K562 (cell line): ENCODE measurements around the gene ACP1. TPM values are rescaled to one million over a fixed set of nuclear protein-coding genes. Genes with fewer than 3 reads are reported as not detected.

Experiments used
- CBFA2T3 ChIP-seq: fragments of 450-650 bp; IDR thresholded peaks from 2 replicates; pipeline ENCODE4 v1.6.1; 2017
- CCAR2 ChIP-seq: fragments of 200-400 bp; formaldehyde crosslinking; IDR thresholded peaks from 2 replicates; pipeline ENCODE4 v1.6.1; 2017; ENCODE audit warnings: mild to moderate bottlenecking, low read depth, low read length
- CHD1 ChIP-seq: fragments of 200-600 bp; sonication (generic); IDR thresholded peaks from one replicate; pipeline ENCODE4 v1.6.1; 2012; ENCODE audit warnings: mild to moderate bottlenecking, moderate library complexity, low read length, inconsistent platforms
- CHD2 ChIP-seq: IDR thresholded peaks from 2 replicates; pipeline ENCODE4 v1.6.1; 2011; ENCODE audit warnings: low read depth, low read length
- CSDE1 ChIP-seq, 2 experiments: fragments of 450-650 bp; IDR thresholded peaks; 2 replicates each; pipeline ENCODE4 v1.6.1; 2016; ENCODE audit warnings: mild to moderate bottlenecking in 1 of 2
- CXXC5 ChIP-seq: fragments of 250-450 bp; sonication (Bioruptor Pico); IDR thresholded peaks from 2 replicates; pipeline ENCODE4 v1.8.0; 2022; ENCODE audit warnings: inconsistent platforms, mild to moderate bottlenecking, moderate library complexity
- ETV6 ChIP-seq, 3 experiments: fragments of 150-350 bp in 1 of 3; sonication (generic) in 1 of 3; formaldehyde crosslinking in 1 of 3; IDR thresholded peaks; 2 replicates each; pipeline versions ENCODE4 v1.6.1 to v1.8.0; 2014 to 2022; ENCODE audit warnings: borderline replicate concordance in 2 of 3, low read depth in 2 of 3, antibody characterized with exemption in 1 of 3, low read length in 1 of 3, mild to moderate bottlenecking in 1 of 3, missing genetic modification reagents in 1 of 3
- KAT8 ChIP-seq: fragments of 450-650 bp; IDR thresholded peaks from 2 replicates; pipeline ENCODE4 v1.6.1; 2016; ENCODE audit warnings: low read depth, mild to moderate bottlenecking
- KLF13 ChIP-seq: fragments of 450-650 bp; IDR thresholded peaks from 2 replicates; pipeline ENCODE4 v1.6.1; 2016; ENCODE audit warnings: missing genetic modification characterization, low read depth, mild to moderate bottlenecking, missing compliant biosample characterization, moderate library complexity, borderline replicate concordance
- LARP7 ChIP-seq: fragments of 450-650 bp; IDR thresholded peaks from 2 replicates; pipeline ENCODE4 v1.6.1; 2016
- MCM3 ChIP-seq: fragments of 450-650 bp; IDR thresholded peaks from 2 replicates; pipeline ENCODE4 v1.6.1; 2016
- NCOA4 ChIP-seq: fragments of 450-650 bp; IDR thresholded peaks from 2 replicates; pipeline ENCODE4 v1.6.1; 2018; ENCODE audit warnings: mild to moderate bottlenecking; ENCODE audit not compliant: partially characterized antibody
- POLR3A ChIP-seq: IDR thresholded peaks from 2 replicates; pipeline ENCODE4 v1.6.1; 2011; ENCODE audit warnings: borderline replicate concordance, mild to moderate bottlenecking, moderate library complexity; ENCODE audit not compliant: insufficient read length, insufficient read depth; ENCODE audit errors: extremely low read depth
- PRMT5 ChIP-seq: sonication (generic); formaldehyde crosslinking; IDR thresholded peaks from 2 replicates; pipeline ENCODE4 v1.5.0; 2020; ENCODE audit warnings: missing genetic modification reagents
- SETDB1 ChIP-seq: IDR thresholded peaks from one replicate; pipeline ENCODE4 v1.6.1; 2012; ENCODE audit warnings: low read length, control low read depth, inconsistent platforms
- SMARCB1 ChIP-seq: IDR thresholded peaks from 2 replicates; pipeline ENCODE4 v1.6.1; 2011; ENCODE audit warnings: improper control_type of control experiment, low read depth; ENCODE audit not compliant: insufficient read length
- XRCC5 ChIP-seq: fragments of 200-400 bp; formaldehyde crosslinking; IDR thresholded peaks from 2 replicates; pipeline ENCODE4 v1.6.1; 2017; ENCODE audit warnings: low read depth, mild to moderate bottlenecking, low read length
- ZNF124 ChIP-seq: sonication (generic); formaldehyde crosslinking; IDR thresholded peaks from 2 replicates; pipeline ENCODE4 v1.8.1; 2022; ENCODE audit warnings: missing genetic modification reagents
- ZNF384 ChIP-seq: IDR thresholded peaks from 2 replicates; pipeline ENCODE4 v1.6.1; 2012; ENCODE audit warnings: low read depth, low read length, improper control_type of control experiment
- ZNF589 ChIP-seq: fragments of 200-800 bp; sonication (Bioruptor generic); IDR thresholded peaks from 2 replicates; pipeline ENCODE4 v1.6.1; 2016; ENCODE audit warnings: low read depth, missing genetic modification characterization, missing compliant biosample characterization
- polyA plus RNA-seq, 8 experiments: library from polyadenylated mRNA; depleted of rRNA in 4 of 8; stranded (reverse) in 5 of 8; unstranded in 3 of 8; fragments of >200 nt; fragmentation: Nextera tagmentation in 2 of 8; fragmentation: Illumina TruSeq in 1 of 8; extraction: Ambion mirVana in 2 of 8; extraction: Trizol in 1 of 8; gene quantifications; 2 replicates each; pipeline versions ENCODE4 v1.2.1 to v1.2.3, GENCODE V29; 2011 to 2014; ENCODE audit warnings: inconsistent platforms in 1 of 8, missing spikeins in 1 of 8
- total RNA-seq, 7 experiments: library from RNA; depleted of rRNA in 6 of 7; stranded (reverse); fragments of >200 nt in 6 of 7; fragmentation: Illumina TruSeq in 2 of 7; extraction: Trizol in 2 of 7; gene quantifications; 2 replicates each; pipeline versions ENCODE4 v1.2.1 to v1.2.3, GENCODE V29; 2011 to 2021; ENCODE audit warnings: low replicate concordance in 1 of 7
- TF ChIP-seq, protein P1 (sequence below): fragments of 250-450 bp; sonication (Bioruptor Pico); IDR thresholded peaks from 2 replicates; pipeline ENCODE4 v1.5.0; 2021
- TF ChIP-seq, protein P2 (sequence below): fragments of 450-650 bp; IDR thresholded peaks from 2 replicates; pipeline ENCODE4 v1.6.1; 2018; ENCODE audit not compliant: partially characterized antibody
- TF ChIP-seq, protein P3 (sequence below): fragments of 450-650 bp; IDR thresholded peaks from 2 replicates; pipeline ENCODE4 v1.6.1; 2016; ENCODE audit warnings: antibody characterized with exemption

ACP1 gene
- total and polyA plus RNA-seq, 9 of the 15 experiments (the other 6 are each of a cell fraction or from before 2014, with no cell fraction given): 139 to 493 (median 189) TPM

DNA sequence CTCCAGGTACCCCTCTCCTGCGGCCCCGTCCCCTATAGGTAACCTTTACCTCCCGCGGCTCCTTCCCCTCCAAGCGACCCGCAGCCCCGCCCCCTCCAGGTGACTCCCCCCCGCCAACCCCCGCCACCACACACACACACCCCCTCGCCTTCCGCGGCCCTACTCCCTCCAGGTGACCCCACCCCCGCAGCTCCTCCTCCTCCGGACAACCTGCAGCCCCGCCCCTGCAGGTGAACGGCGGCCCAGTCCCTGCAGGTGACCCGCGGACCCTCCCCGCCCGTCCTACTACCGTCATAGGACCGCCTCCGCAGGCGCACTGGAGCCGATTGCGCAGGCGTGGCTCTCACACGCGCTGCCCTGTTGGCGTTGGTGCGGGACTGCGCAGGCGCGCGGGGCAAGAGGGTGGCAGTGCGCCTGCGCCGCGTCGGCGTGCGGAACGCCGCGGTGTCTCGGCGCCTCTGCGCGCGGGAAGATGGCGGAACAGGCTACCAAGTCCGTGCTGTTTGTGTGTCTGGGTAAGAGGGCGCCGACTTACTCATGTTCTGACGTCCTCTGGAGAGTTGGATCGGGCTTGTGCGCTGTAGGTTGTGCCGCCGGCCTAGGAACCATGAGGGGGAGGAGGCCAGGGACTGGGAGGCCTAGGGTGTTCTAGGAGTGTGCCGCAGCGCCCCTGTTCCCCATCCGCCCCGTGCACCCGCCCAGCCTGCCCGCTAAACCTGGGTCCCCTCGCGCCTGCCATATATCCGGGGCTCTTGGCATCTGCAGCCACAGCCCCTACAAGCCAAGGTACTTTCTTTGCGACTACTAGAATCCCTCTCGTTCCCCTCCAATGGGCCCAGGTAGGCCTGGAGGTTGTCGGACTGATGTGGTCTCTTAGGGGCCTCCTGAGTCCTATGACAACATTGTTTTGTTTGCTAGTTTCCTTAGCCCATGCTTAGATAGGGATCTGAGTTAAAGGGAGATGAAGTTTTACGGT lies at the start of gene ACP1 (continued):
- TF ChIP-seq LARP7: no peak
- no peak for TF ChIP-seq CBFA2T3
- TF ChIP-seq ZNF384: no peak
- TF ChIP-seq MCM3: no peak
- no peak for TF ChIP-seq ETV6 (IDR thresholded peaks at IDR 0.05; ENCODE audit: borderline replicate concordance in 1 of 2, low read depth in 2 of 2, low read length in 1 of 2)
- no peak for TF ChIP-seq ETV6 (CRISPR knock-in tag; IDR thresholded peaks at IDR 0.05; ENCODE audit: borderline replicate concordance)
- TF ChIP-seq POLR3A: no peak
- no peak for TF ChIP-seq XRCC5
- TF ChIP-seq, protein P1, sequence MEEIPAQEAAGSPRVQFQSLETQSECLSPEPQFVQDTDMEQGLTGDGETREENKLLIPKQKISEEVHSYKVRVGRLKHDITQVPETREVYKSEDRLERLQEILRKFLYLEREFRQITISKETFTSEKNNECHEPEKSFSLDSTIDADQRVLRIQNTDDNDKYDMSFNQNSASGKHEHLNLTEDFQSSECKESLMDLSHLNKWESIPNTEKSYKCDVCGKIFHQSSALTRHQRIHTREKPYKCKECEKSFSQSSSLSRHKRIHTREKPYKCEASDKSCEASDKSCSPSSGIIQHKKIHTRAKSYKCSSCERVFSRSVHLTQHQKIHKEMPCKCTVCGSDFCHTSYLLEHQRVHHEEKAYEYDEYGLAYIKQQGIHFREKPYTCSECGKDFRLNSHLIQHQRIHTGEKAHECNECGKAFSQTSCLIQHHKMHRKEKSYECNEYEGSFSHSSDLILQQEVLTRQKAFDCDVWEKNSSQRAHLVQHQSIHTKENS: no peak
- no peak for TF ChIP-seq CCAR2
- TF ChIP-seq KAT8: no peak
- peak; percentile 98 for TF ChIP-seq CXXC5 (CRISPR knock-in tag)
- no peak for TF ChIP-seq PRMT5 (CRISPR knock-in tag)
- TF ChIP-seq CHD1: no peak
- TF ChIP-seq, protein P2, sequence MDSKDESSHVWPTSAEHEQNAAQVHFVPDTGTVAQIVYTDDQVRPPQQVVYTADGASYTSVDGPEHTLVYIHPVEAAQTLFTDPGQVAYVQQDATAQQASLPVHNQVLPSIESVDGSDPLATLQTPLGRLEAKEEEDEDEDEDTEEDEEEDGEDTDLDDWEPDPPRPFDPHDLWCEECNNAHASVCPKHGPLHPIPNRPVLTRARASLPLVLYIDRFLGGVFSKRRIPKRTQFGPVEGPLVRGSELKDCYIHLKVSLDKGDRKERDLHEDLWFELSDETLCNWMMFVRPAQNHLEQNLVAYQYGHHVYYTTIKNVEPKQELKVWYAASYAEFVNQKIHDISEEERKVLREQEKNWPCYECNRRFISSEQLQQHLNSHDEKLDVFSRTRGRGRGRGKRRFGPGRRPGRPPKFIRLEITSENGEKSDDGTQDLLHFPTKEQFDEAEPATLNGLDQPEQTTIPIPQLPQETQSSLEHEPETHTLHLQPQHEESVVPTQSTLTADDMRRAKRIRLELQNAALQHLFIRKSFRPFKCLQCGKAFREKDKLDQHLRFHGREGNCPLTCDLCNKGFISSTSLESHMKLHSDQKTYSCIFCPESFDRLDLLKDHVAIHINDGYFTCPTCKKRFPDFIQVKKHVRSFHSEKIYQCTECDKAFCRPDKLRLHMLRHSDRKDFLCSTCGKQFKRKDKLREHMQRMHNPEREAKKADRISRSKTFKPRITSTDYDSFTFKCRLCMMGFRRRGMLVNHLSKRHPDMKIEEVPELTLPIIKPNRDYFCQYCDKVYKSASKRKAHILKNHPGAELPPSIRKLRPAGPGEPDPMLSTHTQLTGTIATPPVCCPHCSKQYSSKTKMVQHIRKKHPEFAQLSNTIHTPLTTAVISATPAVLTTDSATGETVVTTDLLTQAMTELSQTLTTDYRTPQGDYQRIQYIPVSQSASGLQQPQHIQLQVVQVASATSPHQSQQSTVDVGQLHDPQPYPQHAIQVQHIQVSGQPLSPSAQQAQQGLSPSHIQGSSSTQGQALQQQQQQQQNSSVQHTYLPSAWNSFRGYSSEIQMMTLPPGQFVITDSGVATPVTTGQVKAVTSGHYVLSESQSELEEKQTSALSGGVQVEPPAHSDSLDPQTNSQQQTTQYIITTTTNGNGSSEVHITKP: peak; percentile 15
- TF ChIP-seq, protein P3, sequence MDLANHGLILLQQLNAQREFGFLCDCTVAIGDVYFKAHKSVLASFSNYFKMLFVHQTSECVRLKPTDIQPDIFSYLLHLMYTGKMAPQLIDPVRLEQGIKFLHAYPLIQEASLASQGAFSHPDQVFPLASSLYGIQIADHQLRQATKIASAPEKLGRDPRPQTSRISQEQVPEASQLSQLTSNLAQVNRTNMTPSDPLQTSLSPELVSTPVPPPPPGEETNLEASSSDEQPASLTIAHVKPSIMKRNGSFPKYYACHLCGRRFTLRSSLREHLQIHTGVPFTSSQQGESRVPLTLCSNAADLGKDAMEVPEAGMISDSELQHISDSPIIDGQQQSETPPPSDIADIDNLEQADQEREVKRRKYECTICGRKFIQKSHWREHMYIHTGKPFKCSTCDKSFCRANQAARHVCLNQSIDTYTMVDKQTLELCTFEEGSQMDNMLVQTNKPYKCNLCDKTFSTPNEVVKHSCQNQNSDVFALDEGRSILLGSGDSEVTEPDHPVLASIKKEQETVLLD: peak; percentile 98
- no peak for TF ChIP-seq ZNF589
- TF ChIP-seq NCOA4: no peak
- TF ChIP-seq KLF13 (tag): no peak
- no peak for TF ChIP-seq CSDE1 (IDR thresholded peaks at IDR 0.05)
- TF ChIP-seq SMARCB1: no peak
- TF ChIP-seq SETDB1: no peak
- no peak for TF ChIP-seq ZNF124 (CRISPR knock-in tag)
- TF ChIP-seq CHD2: no peak
